ENCODE measurements around the gene PNPLA7. TPM values are rescaled to one million over a fixed set of nuclear protein-coding genes. Genes with fewer than 3 reads are reported as not detected.
"Not testable (repeated sequence)": the region's sequence is repeated elsewhere in the genome, so short reads cannot be mapped to it uniquely, and the experiment has no call there.

PNPLA7 gene
- total RNA-seq, 1 experiment from 2014 or later: 0.27 TPM

DNA sequence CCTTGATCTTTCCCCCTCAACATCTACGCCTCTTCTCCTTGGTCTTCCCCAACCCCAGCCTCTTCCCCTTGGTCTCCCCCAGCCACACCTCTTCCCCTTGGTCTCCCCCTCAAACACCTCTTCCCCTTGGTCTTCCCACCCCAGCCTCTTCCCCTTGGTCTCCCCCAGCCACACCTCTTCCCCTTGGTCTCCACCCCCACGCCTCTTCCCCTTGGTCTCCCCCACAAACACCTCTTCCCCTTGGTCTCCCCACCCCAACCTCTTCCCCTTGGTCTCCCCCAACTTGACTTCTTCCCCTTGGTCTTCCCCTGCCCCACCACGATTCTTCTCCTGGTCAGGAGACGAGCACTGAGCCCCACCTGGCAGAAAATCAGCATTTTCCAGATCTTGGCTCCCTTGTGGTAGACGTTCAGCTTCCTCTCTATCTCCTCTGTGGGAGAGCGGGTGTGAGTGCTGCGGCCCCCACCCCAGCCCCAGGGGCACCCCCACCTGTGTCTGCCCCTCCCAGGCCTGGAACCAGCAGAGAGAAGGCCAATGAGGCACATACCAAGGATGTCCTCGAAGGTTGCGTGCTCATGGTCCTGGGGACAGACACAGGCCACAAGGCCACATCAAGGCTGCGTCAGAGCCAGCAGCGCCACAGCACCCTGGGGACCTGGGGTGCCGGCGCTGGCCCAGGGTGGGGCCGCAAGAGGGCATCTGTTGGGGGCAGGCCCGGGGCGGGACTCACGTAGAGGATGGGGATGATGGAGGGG is 98.0 kb downstream of the PNPLA7 start:
- no peak for DNase-seq (ENCODE audit: low read depth)

DNA sequence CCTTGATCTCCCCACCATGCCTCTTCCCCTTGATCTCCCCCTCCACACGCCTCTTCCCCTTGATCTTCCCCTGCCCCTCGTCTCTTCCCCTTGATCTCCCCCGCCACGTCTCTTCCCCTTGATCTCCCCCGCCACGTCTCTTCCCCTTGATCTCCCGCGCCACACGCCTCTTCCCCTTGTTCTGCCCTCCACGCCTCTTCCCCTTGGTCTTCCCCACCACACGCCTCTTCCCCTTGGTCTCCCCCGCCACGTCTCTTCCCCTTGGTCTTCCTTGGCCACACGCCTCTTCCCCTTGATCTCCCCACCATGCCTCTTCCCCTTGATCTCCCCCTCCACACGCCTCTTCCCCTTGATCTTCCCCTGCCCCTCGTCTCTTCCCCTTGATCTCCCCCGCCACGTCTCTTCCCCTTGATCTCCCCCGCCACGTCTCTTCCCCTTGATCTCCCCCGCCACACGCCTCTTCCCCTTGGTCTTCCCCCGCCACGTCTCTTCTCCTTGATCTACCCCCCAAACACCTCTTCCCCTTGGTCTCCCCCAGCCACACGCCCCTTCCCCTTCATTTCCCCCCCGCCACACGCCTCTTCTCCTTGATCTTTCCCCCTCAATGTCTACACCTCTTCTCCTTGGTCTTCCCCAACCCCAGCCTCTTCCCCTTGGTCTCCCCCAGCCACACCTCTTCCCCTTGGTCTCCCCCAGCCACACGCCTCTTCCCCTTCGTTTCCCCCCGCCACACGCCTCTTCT is 98.8 kb downstream of the PNPLA7 start:
- DNase-seq (ENCODE audit: low read depth): not testable (repeated sequence)

DNA sequence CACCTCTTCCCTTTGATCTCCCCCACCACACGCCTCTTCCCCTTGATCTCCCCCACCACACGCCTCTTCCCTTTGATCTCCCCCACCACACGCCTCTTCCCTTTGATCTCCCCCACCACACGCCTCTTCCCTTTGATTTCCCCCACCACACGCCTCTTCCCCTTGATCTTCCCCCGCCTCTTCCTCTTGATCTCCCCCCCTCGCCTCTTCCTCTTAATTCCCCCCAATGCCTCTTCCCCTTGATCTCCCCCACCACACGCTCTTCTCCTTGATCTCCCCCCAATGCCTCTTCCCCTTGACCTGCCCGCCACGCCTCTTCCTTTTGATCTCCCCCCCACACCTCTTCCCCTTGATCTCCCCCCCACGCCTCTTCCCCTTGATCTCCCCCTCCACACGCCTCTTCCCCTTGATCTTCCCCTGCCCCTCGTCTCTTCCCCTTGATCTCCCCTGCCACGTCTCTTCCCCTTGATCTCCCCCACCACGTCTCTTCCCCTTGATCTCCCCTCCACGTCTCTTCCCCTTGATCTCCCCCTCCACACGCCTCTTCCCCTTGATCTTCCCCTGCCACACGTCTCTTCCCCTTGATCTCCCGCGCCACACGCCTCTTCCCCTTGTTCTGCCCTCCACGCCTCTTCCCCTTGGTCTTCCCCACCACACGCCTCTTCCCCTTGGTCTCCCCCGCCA is 99.5 kb downstream of the PNPLA7 start:
- DNase-seq (ENCODE audit: low read depth): not testable (repeated sequence)

DNA sequence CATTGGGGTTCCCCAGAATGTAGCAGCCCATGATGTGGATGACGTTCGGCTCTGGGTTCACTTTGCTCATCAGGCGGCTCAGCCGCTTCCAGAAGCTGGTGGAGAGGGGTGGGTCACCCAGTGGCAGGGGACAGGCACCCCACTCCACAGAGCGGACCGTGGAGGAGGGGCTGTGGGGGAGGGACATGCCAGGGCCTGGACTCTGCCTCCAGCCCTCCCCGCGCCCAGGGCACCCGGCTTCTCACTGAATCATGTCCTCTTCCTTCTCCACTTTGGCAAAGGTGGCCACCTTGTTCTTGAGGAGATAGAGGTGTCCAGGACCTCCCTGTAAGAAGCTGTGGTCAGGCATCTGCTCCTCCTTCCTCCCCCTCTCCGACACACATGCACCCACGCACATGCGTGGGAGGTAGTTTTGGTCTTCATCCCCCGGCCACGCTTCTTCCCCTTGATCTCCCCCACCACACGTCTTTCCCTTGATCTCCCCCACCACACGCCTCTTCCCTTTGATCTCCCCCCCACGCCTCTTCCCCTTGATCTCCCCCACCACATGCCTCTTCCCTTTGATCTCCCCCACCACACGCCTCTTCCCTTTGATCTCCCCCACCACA is 100.2 kb downstream of the PNPLA7 start:
- no peak for DNase-seq (ENCODE audit: low read depth)

DNA sequence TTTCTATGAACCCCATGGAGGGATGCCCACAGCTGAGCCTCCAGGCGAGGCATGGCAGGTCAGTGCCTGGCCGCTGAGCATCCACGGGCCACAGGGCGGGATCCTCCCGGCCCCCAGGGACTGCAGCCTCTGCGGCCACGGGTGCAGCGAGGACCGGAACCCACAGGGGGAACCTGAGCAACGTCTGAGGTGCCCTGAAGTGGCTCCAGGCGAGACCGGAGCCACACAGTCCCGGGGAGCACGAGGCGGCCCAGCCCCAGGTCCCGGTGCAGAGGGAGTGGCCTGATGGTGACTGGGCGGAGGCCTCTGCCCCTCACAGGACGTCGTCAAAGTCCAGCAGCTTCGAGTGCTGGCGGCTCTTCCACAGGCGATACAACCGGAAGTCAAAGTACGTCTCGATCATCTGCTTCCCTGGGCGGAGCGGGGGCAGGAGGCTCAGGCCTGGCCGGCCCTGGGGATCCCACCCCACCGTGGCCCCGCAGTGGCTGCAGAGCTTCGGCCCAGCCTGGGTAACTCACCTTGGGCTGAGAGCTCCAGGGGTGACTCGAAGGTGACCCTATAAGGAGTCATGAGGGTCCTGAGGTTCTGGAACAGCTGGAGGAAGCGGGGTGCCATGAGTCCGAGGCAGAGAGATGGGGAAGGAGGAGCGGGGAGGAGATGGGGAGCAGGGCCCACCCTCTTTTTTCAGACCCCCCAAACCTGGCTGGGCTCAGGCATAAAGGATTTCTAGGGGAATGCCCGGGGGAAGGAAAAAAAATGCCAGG is 100.9 kb downstream of the PNPLA7 start:
- DNase-seq (ENCODE audit: low read depth): no peak

DNA sequence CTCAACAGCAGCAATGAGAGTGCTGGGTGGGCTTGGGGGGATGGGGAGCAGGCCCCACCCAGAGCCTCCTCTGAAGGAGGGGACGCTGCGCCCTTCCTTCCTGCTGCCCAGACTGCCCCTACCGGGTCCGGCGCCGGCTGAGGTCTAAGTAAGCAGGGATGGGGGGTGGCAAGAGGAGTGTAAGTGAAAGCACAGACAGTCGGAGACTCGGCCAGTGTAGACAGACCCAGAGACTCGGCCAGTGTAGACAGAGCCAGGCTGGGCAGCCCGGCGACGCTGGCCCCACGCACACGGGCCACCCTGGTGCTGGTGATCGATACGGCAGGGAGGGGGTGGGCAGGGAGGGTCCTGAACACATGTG is 101.6 kb downstream of the PNPLA7 start:
- no peak for DNase-seq (ENCODE audit: low read depth)

DNA sequence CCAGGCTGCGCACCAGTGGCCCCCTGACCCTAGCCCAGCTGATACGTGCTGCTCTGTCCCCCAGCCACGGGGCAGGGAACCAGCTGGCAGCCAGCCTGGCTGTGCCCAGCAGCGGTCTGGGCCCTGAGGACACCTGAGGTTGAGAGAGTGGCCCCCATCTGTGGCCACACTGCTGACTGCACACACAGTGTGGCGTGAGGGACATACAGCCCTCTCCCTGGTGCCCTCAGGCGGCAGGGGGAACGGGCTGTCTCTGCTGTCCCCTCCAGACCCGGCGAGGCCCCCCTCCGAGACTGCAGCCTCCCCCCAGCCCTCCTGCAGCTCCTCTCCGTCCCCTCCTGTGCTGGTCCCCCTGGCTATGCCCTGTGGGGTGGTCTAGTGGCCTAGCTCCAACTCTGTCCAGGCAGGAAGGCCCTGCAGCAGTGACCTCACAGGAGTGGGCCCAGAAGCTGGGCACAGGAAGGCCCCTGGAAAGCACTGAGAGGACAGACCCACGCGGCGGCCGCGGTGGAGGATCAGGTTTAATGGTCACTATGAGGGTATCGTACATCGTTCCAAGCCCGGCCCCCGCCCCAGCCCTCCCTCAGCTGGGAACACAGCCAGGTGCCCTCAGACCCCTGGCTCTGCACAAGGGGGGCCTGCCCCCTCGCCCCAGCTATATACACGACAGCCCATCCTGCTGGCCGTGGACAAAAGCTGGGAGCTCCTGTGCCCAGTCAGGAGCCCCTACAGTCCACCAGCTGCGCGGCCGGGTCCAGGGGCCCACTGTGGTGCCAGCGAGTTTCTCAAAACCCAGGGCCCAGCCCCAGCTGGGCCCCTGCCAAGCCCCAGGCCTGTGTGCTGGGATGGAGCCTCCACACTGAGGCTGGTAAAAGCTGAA is 102.2 kb downstream of the PNPLA7 start:
- DNase-seq (ENCODE audit: low read depth): no peak

DNA sequence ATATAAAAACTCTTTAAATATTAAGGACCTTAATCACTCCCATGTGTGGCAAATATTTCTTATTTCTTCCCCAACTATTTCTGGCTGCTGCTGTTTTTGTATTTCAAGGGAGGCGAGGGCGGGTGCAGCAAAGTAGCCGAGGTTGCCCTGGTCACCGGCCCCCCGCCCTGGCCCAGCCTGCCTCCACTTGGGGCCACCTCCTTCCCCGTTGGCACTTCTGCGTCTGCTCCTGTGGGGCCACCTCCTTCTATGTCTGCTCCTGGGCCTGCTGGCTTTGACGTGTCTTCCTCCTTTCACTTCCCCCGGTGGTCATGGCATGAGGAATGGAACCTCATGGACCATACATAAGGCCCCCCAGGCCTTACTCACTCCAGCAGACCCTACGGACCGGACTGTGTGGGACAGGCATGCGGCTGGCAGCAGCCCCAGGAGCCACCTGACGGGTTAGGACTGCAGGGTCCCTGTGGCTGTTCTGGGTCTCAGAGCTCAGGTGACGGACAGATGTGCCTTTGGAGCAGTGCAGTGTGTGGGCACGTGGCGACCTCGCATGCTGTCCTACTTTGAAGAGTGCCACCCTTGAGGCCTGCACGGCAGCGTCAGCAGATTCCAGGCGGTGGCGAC is 103.2 kb downstream of the PNPLA7 start:
- no peak for DNase-seq (ENCODE audit: low read depth)

DNA sequence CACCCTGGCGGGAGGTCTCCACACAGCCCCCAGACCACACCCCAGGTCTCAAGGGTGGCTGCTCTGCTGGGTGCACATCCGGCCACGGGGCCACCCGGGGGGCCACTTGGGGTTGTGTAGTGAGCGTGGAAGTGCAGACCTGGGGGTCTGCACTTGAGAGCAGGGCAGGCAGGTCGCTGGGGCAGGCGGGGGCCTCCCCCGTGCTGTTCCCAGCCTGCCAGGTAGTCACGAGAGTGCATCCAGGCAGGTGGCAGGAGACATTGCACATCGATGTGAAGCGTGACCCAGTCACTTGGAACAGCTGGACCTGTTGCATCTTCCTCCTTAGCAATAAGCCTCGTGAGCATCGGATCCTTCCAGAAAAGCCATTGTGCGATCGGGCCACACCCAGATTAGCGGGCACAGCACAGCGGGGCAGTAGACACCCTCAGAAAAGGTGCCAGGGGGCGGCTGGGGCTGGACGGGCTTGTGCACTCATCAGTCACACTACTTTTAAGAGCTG is 104.2 kb downstream of the PNPLA7 start:
- no peak for DNase-seq (ENCODE audit: low read depth)

DNA sequence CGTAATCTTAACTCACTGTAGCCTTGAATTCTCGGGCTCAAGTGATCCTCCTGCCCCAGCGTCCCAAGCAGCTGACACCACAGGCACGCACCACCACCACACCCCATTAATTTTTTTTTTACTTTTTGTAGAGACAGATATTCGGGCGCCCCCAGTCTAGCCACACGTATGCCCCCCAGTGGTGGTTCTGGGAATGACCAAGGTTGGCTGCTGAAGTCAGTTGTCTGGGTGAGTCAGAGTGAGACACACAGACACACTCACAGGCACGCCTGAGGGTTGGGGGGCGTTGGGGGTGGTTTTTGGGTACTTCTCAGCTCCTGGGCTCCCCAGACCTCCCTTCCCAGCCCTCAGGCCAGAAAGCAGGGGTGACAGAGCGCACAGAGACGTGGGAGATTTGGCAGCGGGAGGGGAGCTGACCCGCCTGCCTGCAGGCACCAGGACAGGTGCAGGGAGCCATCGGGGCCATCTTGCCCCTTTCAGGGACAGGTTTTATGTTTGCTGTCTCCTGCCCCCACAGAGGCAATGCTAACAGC is 104.9 kb downstream of the PNPLA7 start:
- DNase-seq (ENCODE audit: low read depth): peak; percentile 82

DNA sequence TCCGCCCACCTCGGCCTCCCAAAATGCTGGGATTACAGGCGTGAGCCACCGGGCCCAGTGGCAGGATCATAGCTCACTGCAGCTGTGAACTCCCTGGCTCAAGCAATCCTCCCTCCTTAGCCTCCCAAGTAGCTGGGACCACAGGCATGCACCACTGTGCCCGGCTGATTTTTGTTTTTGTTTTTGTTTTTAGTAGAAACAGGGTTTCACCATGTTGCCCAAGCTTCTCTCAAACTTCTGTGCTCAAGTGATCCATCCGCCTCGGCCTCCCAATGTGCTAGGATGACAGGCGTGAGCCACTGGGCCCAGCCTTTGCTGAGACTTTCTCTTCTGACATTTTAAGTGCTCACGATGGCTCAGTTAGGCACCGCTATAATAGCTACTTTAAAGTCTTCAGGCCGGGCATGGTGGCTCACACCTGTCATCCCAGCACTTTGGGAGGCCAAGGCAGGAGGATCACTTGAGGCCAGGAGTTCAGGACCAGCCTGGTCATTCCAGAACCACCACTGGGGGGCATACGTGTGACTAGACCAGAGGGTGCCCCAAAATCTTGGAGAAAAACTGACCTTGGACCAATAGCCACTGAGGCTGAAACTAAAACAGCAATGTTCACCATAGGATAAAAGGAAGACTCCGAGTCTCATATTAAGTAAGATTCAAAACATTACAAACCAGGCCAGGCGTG is 106.0 kb downstream of the PNPLA7 start:
- no peak for DNase-seq (ENCODE audit: low read depth)

DNA sequence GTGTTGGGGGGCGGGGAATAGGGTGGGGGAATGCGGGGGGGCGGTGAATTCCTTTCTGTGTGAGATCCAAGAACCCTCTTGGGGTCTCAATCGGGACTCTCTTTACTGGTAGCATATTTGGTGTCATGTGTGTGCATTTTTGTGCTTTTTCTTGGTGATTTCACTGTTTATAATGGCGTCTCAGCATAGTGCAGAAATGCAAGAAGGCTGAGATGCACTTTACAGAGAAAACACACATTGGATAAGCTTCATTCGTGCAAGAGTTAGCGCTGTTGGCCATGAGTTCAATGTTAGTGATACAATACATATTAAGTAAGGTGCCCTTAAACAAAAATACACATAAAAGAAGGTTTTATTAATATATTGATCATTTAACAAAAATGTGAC is 108.3 kb downstream of the PNPLA7 start:
- DNase-seq (ENCODE audit: low read depth): no peak

DNA sequence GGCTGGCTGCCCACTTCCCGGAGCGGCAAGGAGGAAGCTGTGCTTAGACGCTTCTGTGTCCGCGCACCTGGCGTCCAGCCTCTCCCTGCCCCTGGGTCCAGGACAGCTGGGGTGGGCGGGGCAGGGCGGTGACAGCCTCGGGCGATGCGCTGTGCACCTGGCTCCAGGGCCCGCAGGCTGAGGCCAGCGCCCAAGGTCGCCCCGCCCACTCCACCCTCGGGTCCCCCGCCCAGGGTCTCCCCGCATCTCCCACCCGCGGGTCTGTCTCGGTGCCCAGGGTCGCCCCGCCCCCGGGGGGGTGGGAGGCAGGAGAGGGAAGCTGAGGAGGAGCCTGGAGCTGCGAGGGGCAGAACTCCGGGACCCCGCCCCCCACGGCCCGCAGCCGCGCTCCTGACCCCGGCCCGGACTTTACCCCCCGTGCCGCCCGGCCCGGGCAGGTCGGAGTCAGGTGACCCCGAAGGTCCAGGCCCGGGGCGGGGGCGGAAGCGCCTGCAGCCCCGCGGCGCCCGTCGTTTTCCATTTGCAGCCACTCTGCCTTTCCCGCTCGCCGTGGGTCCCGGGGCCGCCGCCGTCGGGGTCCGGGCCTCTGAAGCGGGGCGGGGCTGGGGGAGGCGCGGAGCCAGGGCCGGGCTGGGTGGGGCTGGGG is 108.8 kb downstream of the PNPLA7 start, which contains the start of gene ENTPD8:
Gene ENTPD8 (minus strand): TSS at position 69 of the 646 bp plus-strand sequence. CDS start 3,072 bp downstream, outside the sequence.
- DNase-seq (ENCODE audit: low read depth): peak; percentile 40

DNA sequence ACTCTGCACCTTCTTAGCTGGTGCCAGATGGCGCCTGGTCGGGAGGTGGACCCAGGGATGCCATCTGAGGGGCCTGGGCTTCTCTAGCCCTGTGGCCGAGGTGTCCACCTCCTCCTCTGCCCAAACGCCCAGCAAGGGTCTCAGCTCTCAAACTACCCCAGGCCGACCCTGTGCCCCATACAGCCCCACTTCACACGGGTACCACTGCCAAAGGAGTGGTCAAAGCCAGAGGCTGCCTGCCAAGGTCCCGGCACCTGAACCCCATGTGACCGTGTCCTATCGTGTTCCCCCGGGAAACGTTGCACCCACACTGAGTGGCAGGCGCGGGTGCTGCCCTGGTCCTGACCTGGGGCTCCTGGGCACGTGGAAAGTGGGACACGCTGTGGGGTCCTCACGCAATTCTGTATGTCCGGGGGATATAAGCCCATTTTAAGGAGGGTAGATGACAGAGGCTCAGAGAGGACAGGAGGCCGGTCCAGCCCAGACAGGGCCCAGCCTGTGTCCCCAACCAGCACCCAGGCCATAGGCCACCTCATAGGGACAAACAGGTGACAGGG is 111.0 kb downstream of the PNPLA7 start:
- no peak for DNase-seq (ENCODE audit: low read depth)

DNA sequence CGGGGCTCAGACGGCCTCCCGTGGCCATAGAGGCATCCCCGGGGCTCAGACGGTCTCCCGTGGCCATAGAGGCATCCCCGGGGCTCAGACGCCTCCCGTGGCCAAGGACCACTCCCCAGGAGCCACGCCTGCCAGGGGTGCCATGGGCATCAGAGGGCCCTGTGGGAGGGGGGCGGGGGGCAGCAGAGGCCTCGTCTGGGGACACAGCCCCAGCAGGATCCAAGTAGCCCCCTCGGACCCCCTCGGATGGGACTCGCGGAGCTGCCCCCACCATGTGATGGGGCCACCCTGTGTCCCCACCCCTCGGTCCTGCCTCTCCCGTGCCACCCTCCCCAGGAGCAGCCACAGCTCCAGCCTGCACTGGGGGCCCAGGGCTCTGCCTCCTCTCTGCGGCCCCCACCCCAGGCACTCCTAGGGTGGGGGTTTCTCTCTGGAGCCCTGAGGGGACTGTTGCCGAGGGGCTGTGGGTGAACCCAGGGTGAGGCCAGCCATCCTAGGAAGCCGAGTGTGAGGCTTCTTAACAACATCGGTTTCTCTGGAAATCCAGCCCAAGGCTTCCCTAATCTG is 111.5 kb downstream of the PNPLA7 start:
- no peak for DNase-seq (ENCODE audit: low read depth)

DNA sequence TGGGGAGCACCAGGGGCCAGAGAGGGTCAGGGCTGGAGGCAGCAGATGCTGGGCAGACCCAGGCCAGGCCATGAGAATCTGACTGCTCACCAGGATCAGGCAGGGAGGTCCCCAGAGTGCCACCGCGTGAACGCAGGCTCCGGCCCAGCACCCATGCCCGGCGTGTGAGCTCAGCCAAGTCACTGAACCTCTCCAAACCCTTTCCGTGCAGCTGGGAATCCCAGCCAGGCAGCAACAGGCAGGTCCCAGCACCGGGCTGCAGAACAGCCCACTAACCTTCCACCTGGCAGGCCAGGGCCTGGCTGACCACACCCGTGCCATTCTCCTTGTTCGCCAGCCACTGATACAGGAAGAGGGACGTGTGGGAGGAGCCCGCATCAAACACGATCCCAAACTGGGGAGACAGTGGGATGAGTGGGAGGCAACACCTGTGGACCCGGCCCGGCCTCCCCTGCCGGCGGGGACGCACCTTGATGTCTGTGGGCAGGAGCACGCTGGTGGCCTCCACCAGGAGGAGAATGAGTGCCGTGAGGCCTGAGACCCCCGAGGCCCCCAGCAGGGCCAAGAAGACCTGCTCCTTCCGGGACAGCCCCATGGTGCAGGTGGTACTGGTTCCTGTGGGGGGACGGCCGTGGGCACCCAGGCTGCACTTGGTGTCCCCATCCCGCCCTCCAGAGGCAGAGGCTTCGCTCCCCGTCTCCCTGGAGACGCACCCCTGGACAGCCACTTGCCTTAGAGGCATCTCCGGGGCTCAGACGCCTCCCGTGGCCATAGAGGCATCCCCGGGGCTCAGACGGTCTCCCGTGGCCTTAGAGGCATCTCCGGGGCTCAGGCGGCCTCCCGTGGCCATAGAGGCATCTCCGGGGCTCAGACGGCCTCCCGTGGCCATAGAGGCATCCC is 112.3 kb downstream of the PNPLA7 start:
- no peak for DNase-seq (ENCODE audit: low read depth)

All from M059J (cell line).